HG03342 (cell line): Measurements from ENCODE around the gene TRIM49D1.
"Not testable (repeated sequence)": the region's sequence is repeated elsewhere in the genome, so short reads cannot be mapped to it uniquely, and the experiment has no call there.

ENCODE experiments used
- ATAC-seq: cut with Tn5 transposase; IDR thresholded peaks from one replicate; pipeline ENCODE4 v1.9.1; 2021; ENCODE audit warnings: mild to moderate bottlenecking, moderate library complexity; ENCODE audit not compliant: unreplicated experiment

The TRIM49D1 gene

GRCh38 chr11:89922195-89922660 lies at the start of gene TRIM49D1:
TSS of gene TRIM49D1 (minus strand) at chr11:89922245. CDS start at chr11:89917710, 4,535 bp downstream.
- ATAC-seq: no peak

GRCh38 chr11:89965737-89966136 lies 43.7 kb upstream of the TRIM49D1 start, which contains the start of gene TRIM64:
TSS of gene TRIM64 (plus strand) at chr11:89966037. CDS start at chr11:89968504, 2,467 bp downstream.
- ATAC-seq: not testable (repeated sequence)

- ATAC-seq: not testable (repeated sequence)
These were observed 38.8 kb upstream of the TRIM49D1 start for GRCh38 chr11:89960833-89961232.

GRCh38 chr11:89923764-89924163 lies 1.7 kb upstream of the TRIM49D1 start, which contains the start of gene TRIM49D2:
TSS of gene TRIM49D2 (plus strand) at chr11:89924064. CDS start at chr11:89926762, 2,698 bp downstream.
- ATAC-seq: not testable (repeated sequence)

- not testable (repeated sequence) for ATAC-seq
These were observed 21.2 kb downstream of the TRIM49D1 start for GRCh38 chr11:89900809-89901208.

- ATAC-seq: not testable (repeated sequence)
These were observed 28.8 kb downstream of the TRIM49D1 start for GRCh38 chr11:89893245-89893644.

GRCh38 chr11:89877511-89877910 lies 44.5 kb downstream of the TRIM49D1 start:
- ATAC-seq: not testable (repeated sequence)

GRCh38 chr11:89872588-89872987 lies 49.5 kb downstream of the TRIM49D1 start:
- not testable (repeated sequence) for ATAC-seq

- not testable (repeated sequence) for ATAC-seq
These were observed 56.8 kb downstream of the TRIM49D1 start for GRCh38 chr11:89865223-89865622.

- ATAC-seq: not testable (repeated sequence)
These were observed 57.9 kb downstream of the TRIM49D1 start for GRCh38 chr11:89863906-89864704.
